Measurements from ENCODE around the gene SLC39A3.

- TF ChIP-seq CTCF (IDR thresholded peaks at IDR 0.05; ENCODE audit: low read length) (no peak), EZH2 (IDR thresholded peaks at IDR 0.05; ENCODE audit: borderline replicate concordance, low read length) (no peak)
These were observed 20.5 kb downstream of the SLC39A3 start for GRCh38 chr19:2719232-2719735.

Measured in OCI-LY1 (cell line).